Measurements from ENCODE around the gene PDXK.
"Not testable (repeated sequence)": the region's sequence is repeated elsewhere in the genome, so short reads cannot be mapped to it uniquely, and the experiment has no call there.

PDXK gene

DNA sequence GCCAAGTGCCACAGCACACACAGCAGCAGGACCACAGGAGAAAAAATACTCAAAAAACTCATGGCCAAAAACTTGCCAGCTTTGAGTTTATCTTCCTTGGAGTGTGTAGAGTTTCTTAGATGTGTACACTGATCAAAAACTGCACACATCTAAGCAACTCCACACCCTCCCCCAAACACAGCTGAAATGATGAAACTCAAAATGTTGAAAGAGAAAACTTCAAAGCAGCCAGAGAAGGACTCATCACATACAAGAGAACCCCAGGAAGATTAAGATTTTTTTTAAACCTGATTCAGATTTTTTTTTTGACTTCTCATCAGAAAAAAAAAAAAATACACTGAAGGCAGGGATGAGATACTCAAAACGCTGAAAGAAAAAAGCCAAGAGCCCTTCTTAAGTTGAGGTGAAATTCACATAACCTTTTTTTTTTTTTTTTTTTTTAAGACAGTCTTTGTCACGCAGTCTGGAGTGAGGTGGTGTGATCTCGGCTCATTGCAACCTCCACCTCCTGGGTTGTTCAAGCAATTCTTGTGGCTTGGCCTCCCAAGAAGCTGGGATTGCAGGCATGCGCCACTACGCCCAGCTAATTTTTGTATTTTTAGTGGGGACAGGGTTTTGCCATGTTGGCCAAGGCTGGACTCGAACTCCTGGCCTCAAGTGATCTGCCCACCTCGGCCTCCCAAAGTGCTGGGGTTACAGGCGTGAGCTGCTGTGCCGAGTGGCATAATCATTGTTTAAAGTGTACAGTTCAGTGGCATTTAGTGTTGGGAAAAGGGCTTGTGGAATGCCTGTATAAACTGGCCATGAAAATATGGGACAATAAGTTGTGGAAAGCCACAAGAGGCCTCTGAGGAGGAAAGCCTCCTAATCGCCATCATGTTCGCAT is 20.9 kb upstream of the PDXK start:
- no peak for DNase-seq (ENCODE audit: low read depth in 4 of 4, low spot score in 1 of 4)

- DNase-seq (ENCODE audit: low read depth in 4 of 4, low spot score in 1 of 4) = not testable (repeated sequence)
These were observed 19.5 kb upstream of the PDXK start for GRCh38 chr21:43699492-43699777.

DNA sequence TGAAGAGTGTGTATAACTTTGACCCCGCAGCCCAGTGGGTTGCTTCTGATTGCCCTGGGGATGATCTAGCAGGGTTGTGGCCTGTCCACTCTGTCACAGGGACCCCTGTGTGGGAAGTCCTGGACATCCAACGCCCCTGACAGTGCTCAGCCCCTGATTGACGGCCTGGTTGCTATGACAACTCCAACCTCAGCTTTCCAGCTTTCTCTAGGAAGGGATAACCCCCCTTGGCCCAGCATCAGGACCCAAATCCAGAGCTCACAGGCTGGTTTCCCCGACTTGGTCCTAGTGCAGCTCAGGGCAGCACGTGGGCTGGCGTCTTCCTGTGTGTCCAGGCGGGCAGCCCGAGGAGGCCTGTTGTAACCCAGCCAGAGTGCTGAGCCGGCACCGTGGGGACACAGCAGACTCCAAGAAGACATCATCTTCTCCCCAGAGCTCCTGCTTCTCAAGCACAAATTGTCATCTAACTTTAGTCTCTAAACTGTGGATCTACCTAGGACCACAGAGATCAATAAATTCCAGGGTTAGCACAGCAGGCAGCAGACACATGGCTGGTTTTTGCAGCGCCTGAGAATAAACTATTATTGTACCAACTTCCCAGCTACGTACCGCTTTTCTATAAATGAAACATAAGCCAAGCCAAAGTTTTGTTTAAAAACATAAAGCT is 18.9 kb upstream of the PDXK start:
- DNase-seq (ENCODE audit: low read depth in 4 of 4, low spot score in 1 of 4) = no peak

DNA sequence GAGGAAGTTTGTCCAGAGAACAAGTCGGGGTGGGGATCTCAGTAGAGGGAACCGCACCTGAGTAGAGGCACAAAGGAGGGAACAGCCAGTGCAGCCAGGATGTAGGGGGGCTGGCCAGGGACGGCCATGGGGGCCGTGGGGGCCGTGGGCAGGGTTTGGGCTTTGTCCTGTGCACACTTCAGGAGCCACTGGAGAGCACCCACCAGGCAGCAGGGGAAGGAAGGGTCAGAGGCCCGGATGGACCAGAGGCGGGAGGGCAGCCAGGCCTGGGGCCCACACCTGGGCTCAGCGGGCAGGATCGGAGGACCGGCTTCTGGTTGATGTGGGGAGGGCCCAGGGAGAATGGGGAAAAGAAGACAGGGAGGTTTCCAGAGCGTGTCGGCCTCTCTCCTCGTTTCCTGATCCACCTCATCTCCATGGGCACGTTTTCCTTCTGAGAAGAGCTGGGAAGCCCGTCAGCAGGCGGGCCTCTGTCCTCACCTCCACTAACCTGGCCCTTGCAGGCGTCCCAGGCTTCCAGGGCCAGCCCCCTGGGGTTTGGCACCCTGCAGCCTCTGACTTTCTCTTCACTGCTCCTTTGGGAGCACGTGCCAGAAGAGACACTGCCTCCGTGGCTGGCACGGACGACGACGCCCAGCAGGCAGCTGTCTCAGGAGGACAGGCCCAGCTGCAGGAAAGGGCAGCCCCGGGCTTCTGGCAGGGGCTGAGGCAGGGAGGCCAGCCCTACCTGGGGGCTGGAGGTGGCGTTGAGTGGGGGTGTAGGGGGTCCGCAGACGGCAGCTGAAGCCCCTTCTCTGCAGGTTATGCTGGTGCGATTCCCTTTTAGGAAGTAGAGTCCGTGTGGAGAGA is 16.8 kb upstream of the PDXK start:
- no peak for DNase-seq (ENCODE audit: low read depth in 4 of 4, low spot score in 1 of 4)

DNA sequence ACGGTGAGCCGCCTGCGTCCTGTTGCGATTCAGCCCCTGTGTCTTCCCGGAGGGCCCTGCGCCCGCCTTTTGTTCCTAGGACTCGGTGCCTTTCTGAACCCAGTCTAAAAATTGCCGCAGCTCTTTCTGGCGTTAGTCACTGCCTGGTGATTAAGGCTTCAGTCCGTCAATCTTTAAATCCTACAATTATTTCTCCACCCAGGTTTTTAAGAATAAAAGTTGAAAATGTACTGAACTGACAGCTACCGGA is 16.2 kb upstream of the PDXK start:
- no peak for DNase-seq (ENCODE audit: low read depth in 4 of 4, low spot score in 1 of 4)

GRCh38 chr21:43703035-43703880 is 15.7 kb upstream of the PDXK start:
- DNase-seq (ENCODE audit: low read depth in 4 of 4, low spot score in 1 of 4) = no peak

DNA sequence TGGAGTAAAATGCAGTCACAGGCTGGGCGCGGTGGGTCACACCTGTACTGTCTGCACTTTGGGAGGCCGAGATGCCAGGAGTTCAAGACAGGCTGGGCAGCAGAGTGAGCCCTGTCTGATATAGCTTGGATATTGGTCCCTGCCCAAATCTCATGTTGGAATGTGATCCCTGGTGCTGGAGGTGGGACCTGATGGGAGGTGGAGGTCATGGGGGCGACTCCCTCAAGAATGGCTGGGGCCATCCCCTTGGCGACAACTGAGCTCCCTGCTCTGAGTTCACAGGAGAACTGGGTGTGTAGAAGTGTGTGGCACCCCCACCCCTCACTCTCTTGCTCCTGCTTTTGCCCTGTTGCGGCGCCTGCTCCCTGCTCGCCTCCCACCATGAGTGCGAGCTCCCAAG is 11.5 kb upstream of the PDXK start:
- no peak for DNase-seq (ENCODE audit: low read depth in 4 of 4, low spot score in 1 of 4)

DNA sequence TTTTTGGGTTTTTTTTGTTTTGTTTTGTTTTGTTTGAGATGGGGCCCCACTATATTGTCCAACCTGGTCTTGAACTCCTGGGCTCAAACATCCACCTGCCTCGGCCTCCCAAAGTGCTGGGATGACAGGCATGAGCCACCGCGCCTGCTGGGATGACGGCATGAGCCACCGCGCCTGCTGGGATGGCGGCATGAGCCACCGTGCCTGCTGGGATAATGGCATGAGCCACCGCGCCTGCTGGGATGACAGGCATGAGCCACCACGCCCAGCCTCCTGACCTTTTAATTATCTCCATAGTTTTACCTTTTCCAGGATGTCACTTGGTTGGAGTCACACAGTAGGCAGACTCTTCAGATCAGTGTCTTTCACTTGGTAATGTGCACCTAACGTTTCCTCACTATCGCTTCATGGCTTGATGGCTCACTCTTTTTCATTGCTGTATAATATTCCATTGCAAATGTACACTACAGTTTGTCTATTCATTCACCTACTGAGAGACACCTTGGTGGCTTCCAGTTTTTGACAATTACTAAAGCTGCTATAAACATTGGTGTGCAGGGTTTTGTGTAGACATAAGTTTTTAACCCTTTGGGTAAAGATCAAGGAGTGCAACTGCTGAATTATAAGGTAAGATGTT is 10.1 kb upstream of the PDXK start:
- no peak for DNase-seq (ENCODE audit: low read depth in 4 of 4, low spot score in 1 of 4)

DNA sequence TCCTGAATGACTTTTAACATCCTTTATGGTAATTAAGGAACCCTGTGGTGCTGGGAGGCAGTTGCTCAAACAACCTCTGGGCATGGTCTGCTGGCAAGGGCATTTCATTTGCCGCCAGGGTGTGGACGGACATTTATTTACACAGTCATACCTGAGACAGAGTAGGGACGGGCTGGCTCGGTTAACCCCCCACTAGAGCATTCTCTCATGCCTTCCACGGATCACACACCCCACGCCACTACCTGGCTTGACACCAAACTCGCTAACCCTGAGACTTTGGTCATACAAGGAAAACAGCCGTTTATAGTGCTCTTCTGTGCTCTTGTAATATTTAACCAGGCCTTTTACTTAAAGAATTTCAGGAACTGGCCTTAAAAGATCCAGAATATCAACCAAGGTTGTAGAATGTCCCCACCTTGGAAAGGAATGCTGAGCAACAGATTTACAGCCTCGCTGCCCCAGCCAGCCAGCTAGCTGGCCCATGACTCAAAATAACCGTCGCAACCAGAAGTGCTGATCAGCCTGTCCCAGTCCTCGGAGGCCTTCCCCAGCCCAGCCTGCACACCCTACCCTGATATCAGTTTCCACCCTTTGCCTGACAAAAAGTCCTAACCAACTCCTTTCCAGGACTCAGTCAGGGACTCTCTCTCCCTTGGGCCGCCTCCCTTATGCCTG is 6.5 kb upstream of the PDXK start:
- no peak for DNase-seq (ENCODE audit: low read depth in 4 of 4, low spot score in 1 of 4)

GRCh38 chr21:43713123-43713522 is 5.8 kb upstream of the PDXK start:
- DNase-seq (ENCODE audit: low read depth in 4 of 4, low spot score in 1 of 4) = not testable (repeated sequence)

DNA sequence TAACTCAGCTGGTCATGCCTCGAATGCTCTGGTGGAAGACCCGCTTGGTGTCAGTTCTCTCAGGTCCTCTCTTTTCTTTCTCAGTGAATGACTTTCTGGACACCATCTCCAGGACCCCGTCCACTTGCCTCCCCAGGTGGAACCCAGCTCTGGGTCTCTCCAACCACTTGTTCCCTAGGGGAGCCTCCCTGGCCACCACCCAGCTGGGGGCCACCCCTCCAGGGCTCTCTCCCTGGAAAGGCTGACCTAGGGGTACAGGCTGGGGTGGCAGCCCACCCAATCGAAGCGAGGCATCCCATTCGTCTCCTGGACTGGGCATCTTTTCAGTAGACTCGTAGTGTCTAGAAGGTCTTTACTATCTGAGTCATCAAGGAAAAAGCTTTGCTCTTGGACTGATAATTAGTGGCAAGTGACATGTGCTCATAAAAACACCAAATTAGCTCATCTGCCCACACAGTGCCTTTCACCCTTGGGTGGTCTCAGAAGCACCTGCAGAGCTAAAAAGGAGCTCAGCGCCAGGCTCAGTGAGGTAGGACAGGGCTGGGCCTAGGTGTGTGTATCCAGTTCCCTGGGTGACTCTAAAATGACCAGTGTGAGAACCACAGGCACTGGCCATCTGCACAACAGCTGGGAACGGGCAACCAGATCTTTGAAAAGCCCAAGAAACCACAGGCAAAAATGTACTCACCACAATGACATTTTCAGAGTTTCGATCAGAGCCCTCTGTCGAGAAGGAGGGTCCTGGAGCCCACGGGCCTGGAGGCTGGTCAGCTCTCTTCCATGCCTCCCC is 2.4 kb upstream of the PDXK start:
- no peak for DNase-seq (ENCODE audit: low read depth in 4 of 4, low spot score in 1 of 4)

DNA sequence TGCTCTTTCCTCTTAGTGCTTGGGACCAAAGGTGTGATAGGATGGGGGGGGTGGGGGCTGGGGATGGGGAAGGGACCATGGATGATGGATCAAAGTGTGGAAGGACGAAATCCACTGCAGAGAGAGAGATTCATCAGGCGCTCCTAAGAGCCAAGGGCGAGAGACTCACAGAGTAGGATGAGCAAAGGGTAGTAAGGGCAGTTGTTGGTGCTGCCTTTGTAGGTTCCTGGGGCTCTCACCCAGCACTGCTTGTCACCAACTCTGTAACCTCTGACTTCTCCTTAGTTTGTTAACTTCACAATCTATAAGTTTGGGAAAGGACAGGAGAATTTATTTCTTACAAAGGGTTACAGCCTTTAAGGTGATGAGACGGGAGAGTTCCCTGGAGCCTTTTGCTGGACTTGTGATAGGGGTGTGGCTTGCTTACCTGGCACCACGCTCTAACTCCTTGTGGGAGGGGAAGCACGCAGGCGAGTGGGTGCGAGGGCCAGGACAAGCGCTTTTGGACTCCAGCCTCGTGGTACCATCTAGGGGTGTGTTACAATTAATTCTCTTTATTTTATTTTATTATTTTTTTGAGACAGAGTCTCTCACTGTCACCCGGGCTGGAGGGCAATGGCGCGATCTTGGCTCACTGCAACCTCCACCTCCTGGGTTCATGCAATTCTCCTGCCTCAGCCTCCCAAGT is 1.6 kb upstream of the PDXK start:
- no peak for DNase-seq (ENCODE audit: low read depth in 4 of 4, low spot score in 1 of 4)

- DNase-seq (ENCODE audit: low read depth in 4 of 4, low spot score in 1 of 4) = no peak
These were observed 710 bp upstream of the PDXK start for GRCh38 chr21:43717967-43718871.

GRCh38 chr21:43719748-43720538 is 1.0 kb downstream of the PDXK start:
- no peak for DNase-seq (ENCODE audit: low read depth in 4 of 4, low spot score in 1 of 4)

GRCh38 chr21:43720539-43721166 is 1.7 kb downstream of the PDXK start:
- no peak for DNase-seq (ENCODE audit: low read depth in 4 of 4, low spot score in 1 of 4)

GRCh38 chr21:43721206-43721605 is 2.3 kb downstream of the PDXK start:
- DNase-seq (ENCODE audit: low read depth in 4 of 4, low spot score in 1 of 4) = no peak

- no peak for DNase-seq (ENCODE audit: low read depth in 4 of 4, low spot score in 1 of 4)
These were observed 3.0 kb downstream of the PDXK start for GRCh38 chr21:43721939-43722338.

Data from stimulated activated CD4-positive, alpha-beta T cell treated with anti-CD3 and anti-CD28 coated beads, Interleukin-1b, Interleukin-23, amount 100 ng/mL, for 24 hours (primary cell).